HepG2 (cell line): ENCODE results near the gene TDRD9. TPM values are rescaled to one million over a fixed set of nuclear protein-coding genes. Genes with fewer than 3 reads are reported as not detected.
A peak's percentile ranks its signal among the peaks of the same experiment; 100 is the strongest.

Experiments
- AGO1 ChIP-seq: fragments of 200-400 bp; formaldehyde crosslinking; IDR thresholded peaks from 2 replicates; pipeline ENCODE4 v1.6.1; 2017; ENCODE audit warnings: mild to moderate bottlenecking, low read depth, low read length, moderate library complexity; ENCODE audit not compliant: poor library complexity, severe bottlenecking
- ELF4 ChIP-seq: sonication (generic); formaldehyde crosslinking; IDR thresholded peaks from 2 replicates; pipeline ENCODE4 v1.5.0; 2020; ENCODE audit warnings: missing genetic modification reagents, mild to moderate bottlenecking, moderate library complexity, borderline replicate concordance
- FOSL1 ChIP-seq: sonication (generic); formaldehyde crosslinking; IDR thresholded peaks from 2 replicates; pipeline ENCODE4 v1.9.0; 2021; ENCODE audit warnings: missing genetic modification reagents, borderline replicate concordance
- HOXA7 ChIP-seq: sonication (generic); formaldehyde crosslinking; IDR thresholded peaks from 2 replicates; pipeline ENCODE4 v1.8.1; 2022; ENCODE audit warnings: mild to moderate bottlenecking, missing genetic modification reagents, moderate library complexity
- JUND ChIP-seq: sonication (generic); formaldehyde crosslinking; IDR thresholded peaks from 2 replicates; pipeline ENCODE4 v1.8.0; 2022; ENCODE audit warnings: mild to moderate bottlenecking, missing genetic modification reagents
- MED1 ChIP-seq: sonication (generic); formaldehyde crosslinking; IDR thresholded peaks from 2 replicates; pipeline ENCODE4 v1.4.0; 2020; ENCODE audit warnings: missing genetic modification reagents
- MIER2 ChIP-seq: IDR thresholded peaks from 2 replicates; pipeline ENCODE4 v1.6.1; 2016; ENCODE audit warnings: missing biosample characterization, missing genetic modification reagents
- NR1H2 ChIP-seq: sonication (generic); formaldehyde crosslinking; IDR thresholded peaks from 2 replicates; pipeline ENCODE4 v1.8.1; 2022; ENCODE audit warnings: low read depth, missing genetic modification reagents, borderline replicate concordance
- RCOR2 ChIP-seq: IDR thresholded peaks from 2 replicates; pipeline ENCODE4 v1.6.1; 2016; ENCODE audit warnings: missing biosample characterization, missing genetic modification reagents
- RFXANK ChIP-seq: IDR thresholded peaks from 2 replicates; pipeline ENCODE4 v1.6.1; 2016
- RXRA ChIP-seq: sonication (generic); formaldehyde crosslinking; IDR thresholded peaks from 2 replicates; pipeline ENCODE4 v1.5.1; 2020; ENCODE audit warnings: missing genetic modification reagents
- RXRB ChIP-seq: IDR thresholded peaks from 2 replicates; pipeline ENCODE4 v1.6.1; 2016; ENCODE audit warnings: borderline replicate concordance, missing genetic modification reagents, missing compliant biosample characterization
- SAP130 ChIP-seq: IDR thresholded peaks from 2 replicates; pipeline ENCODE4 v1.6.1; 2016; ENCODE audit warnings: low read depth
- SIN3B ChIP-seq: fragments of 150-350 bp; IDR thresholded peaks from 2 replicates; pipeline ENCODE4 v1.6.1; 2014; ENCODE audit warnings: low read length
- SMAD9 ChIP-seq: sonication (generic); formaldehyde crosslinking; IDR thresholded peaks from 2 replicates; pipeline ENCODE4 v1.5.1; 2020; ENCODE audit warnings: mild to moderate bottlenecking, missing genetic modification reagents
- SNAI1 ChIP-seq: sonication (generic); formaldehyde crosslinking; IDR thresholded peaks from 2 replicates; pipeline ENCODE4 v1.5.0; 2020; ENCODE audit warnings: mild to moderate bottlenecking, missing genetic modification reagents, borderline replicate concordance
- SP4 ChIP-seq: sonication (generic); formaldehyde crosslinking; IDR thresholded peaks from 2 replicates; pipeline ENCODE4 v1.8.1; 2023; ENCODE audit warnings: mild to moderate bottlenecking, missing genetic modification reagents
- SRSF4 ChIP-seq: fragments of 200-400 bp; formaldehyde crosslinking; IDR thresholded peaks from one replicate; pipeline ENCODE4 v1.6.1; 2018; ENCODE audit warnings: mild to moderate bottlenecking, low read depth, low read length, moderate library complexity; ENCODE audit not compliant: poor library complexity, severe bottlenecking
- THYN1 ChIP-seq: sonication (generic); formaldehyde crosslinking; IDR thresholded peaks from 2 replicates; pipeline ENCODE4 v1.8.1; 2023; ENCODE audit warnings: low read depth, mild to moderate bottlenecking, moderate library complexity, missing genetic modification reagents, borderline replicate concordance
- ZNF558 ChIP-seq: sonication (generic); formaldehyde crosslinking; IDR thresholded peaks from 2 replicates; pipeline ENCODE4 v1.9.0; 2022; ENCODE audit warnings: mild to moderate bottlenecking, missing genetic modification reagents, borderline replicate concordance
- polyA plus RNA-seq, 8 experiments: library from polyadenylated mRNA; depleted of rRNA in 3 of 8; stranded (reverse) in 7 of 8; unstranded in 1 of 8; fragments of >200 nt; fragmentation: Illumina TruSeq in 4 of 8; extraction: Trizol in 4 of 8; gene quantifications; 2 replicates each; pipeline versions ENCODE4 v1.2.1 to v1.2.3, GENCODE V29; 2011 to 2016; ENCODE audit warnings: low read depth in 4 of 8, missing spikeins in 1 of 8, mixed read lengths in 1 of 8; ENCODE audit not compliant: insufficient read depth in 1 of 8
- total RNA-seq, 5 experiments: library from RNA; depleted of rRNA; stranded (reverse); fragments of >200 nt; fragmentation: Illumina TruSeq; extraction: Trizol; gene quantifications; 2 replicates each; pipeline ENCODE4 v1.2.3, GENCODE V29; 2016; ENCODE audit warnings: low read depth in 1 of 5
- TF ChIP-seq, protein P1 (sequence below): sonication (generic); formaldehyde crosslinking; IDR thresholded peaks from 2 replicates; pipeline ENCODE4 v1.5.0; 2020; ENCODE audit warnings: missing genetic modification reagents
- TF ChIP-seq, protein P2 (sequence below), 2 experiments: sonication (generic) in 1 of 2; formaldehyde crosslinking in 1 of 2; IDR thresholded peaks; 2 replicates each; pipeline versions ENCODE4 v1.5.1 to v1.6.1; 2011 to 2020; ENCODE audit warnings: borderline replicate concordance in 1 of 2, low read depth in 1 of 2, low read length in 1 of 2, mild to moderate bottlenecking in 1 of 2, missing genetic modification reagents in 1 of 2, moderate library complexity in 1 of 2
- TF ChIP-seq, protein P3 (sequence below): sonication (generic); formaldehyde crosslinking; IDR thresholded peaks from 2 replicates; pipeline ENCODE4 v1.4.0; 2020; ENCODE audit warnings: missing genetic modification reagents
- TF ChIP-seq, protein P4 (sequence below): sonication (generic); formaldehyde crosslinking; IDR thresholded peaks from 2 replicates; pipeline ENCODE4 v1.5.1; 2020; ENCODE audit warnings: mild to moderate bottlenecking, missing genetic modification reagents, borderline replicate concordance

Gene TDRD9
- total and polyA plus RNA-seq, 2 of the 13 experiments (the other 11 are each of a cell fraction or from before 2014, with no cell fraction given): not detected

DNA sequence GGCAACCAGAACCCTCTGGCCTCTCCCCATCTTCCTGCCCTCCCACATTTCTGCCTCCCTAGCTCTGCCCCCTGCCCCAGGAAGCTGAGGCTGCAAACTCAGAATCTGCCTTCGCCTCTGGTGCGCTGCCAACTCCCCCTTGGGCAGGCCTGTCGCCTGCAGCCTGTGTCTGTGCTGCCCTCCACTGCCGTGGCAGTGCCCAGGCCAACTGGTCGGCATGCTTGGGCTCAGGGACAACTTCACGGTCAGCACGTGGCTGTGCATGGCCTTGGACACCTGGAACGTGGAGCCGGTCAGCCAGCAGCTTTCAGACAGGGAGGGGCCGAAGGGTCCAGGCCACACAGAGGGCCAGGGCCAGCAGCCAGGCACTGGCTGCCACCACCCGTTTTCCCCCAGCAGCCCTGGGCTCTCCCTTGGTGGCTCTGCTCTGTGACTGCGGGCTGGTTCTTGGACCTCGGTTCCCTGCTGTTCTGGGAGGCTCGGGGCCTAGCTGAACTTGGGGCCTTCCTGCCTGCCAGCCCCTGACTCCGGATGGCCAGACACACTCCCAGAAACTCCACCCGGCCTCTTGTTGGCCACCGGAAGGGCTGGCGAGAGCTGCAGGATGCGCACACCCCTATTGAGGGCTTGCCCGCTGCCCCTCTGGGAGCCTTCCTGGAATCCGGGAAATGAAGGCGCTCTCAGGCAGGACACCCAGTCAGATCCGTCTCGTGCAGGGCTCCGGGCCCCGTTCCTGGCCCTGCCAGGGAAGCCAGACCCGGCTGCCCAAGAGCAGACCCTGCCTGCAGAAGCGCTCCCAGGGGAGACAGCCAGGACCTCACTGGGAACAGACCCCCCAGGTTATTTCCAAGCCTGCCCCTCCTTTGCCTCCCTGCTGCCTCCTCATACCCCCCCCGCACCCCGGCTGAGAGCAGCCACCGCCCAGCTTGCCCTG lies 46.7 kb upstream of the TDRD9 start (continued):
- TF ChIP-seq RXRA (CRISPR knock-in tag) (peak; percentile 81), RCOR2 (CRISPR knock-in tag) (peak; percentile 59), SAP130 (CRISPR knock-in tag) (peak; percentile 92), SRSF4 (no peak), SP4 (CRISPR knock-in tag) (peak; percentile 72), SIN3B (no peak), AGO1 (peak; percentile 28), JUND (CRISPR knock-in tag) (peak; percentile 78; the same call in 1 of the 2 replicates), THYN1 (CRISPR knock-in tag) (no peak), SNAI1 (no peak; the same call in 1 of the 2 replicates), MED1 (CRISPR knock-in tag) (peak; percentile 96), FOSL1 (no peak), HOXA7 (peak; percentile 92), ZNF558 (peak; percentile 98), ELF4 (CRISPR knock-in tag) (no peak), NR1H2 (CRISPR knock-in tag) (peak; percentile 82; the same call in 1 of the 2 replicates), RXRB (CRISPR knock-in tag) (peak; percentile 93), SMAD9 (CRISPR knock-in tag) (peak; percentile 98), MIER2 (CRISPR knock-in tag) (peak; percentile 78; the same call in 1 of the 2 replicates), RFXANK (CRISPR knock-in tag) (no peak)
- TF ChIP-seq, protein P1, sequence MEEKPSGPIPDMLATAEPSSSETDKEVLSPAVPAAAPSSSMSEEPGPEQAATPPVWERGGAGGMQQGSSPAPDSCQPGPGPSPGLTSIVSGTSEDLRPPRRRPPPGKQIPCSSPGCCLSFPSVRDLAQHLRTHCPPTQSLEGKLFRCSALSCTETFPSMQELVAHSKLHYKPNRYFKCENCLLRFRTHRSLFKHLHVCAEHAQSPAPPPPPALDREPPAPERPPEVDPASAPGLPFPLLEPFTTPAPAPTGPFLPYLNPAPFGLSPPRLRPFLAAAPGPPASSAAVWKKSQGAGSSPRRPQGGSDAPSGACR: peak; percentile 99
- TF ChIP-seq, protein P2, sequence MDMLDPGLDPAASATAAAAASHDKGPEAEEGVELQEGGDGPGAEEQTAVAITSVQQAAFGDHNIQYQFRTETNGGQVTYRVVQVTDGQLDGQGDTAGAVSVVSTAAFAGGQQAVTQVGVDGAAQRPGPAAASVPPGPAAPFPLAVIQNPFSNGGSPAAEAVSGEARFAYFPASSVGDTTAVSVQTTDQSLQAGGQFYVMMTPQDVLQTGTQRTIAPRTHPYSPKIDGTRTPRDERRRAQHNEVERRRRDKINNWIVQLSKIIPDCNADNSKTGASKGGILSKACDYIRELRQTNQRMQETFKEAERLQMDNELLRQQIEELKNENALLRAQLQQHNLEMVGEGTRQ (IDR thresholded peaks at IDR 0.05; ENCODE audit: low read depth, low read length): no peak
- TF ChIP-seq, protein P2 (CRISPR knock-in tag; IDR thresholded peaks at IDR 0.05; ENCODE audit: borderline replicate concordance): peak; percentile 53; the same call in 1 of the 2 replicates
- TF ChIP-seq, protein P3, sequence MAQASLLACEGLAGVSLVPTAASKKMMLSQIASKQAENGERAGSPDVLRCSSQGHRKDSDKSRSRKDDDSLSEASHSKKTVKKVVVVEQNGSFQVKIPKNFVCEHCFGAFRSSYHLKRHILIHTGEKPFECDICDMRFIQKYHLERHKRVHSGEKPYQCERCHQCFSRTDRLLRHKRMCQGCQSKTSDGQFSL (CRISPR knock-in tag): no peak; the same call in 1 of the 2 replicates
- TF ChIP-seq, protein P4, sequence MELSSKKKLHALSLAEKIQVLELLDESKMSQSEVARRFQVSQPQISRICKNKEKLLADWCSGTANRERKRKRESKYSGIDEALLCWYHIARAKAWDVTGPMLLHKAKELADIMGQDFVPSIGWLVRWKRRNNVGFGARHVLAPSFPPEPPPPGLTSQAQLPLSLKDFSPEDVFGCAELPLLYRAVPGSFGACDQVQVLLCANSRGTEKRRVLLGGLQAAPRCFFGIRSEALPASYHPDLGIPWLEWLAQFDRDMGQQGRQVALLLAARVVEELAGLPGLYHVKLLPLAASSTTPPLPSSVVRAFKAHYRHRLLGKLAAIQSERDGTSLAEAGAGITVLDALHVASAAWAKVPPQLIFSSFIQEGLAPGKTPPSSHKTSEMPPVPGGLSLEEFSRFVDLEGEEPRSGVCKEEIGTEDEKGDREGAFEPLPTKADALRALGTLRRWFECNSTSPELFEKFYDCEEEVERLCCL: peak; percentile 98; the same call in 1 of the 2 replicates
